Esophagus squamous epithelium (tissue), 5 donors: ENCODE results near the gene MROH9. TPM values are rescaled to one million over a fixed set of nuclear protein-coding genes. Genes with fewer than 3 reads are reported as not detected.

ENCODE experiments used
- DNase-seq: peaks from one replicate; lab custom pipeline; 2025; lab: John Stamatoyannopoulos, UW
- H3K27ac ChIP-seq, 4 donors: fragments of 200-600 bp; sonication (generic); one replicate each; pipeline ENCODE4 v1.5.1; 2016 to 2019; ENCODE audit warnings: mild to moderate bottlenecking in 1 of 4
- H3K27me3 ChIP-seq, 4 donors: fragments of 200-600 bp; sonication (generic); 1 replicate in 3 of 4; 2 replicates in 1 of 4; pipeline versions ENCODE4 v1.5.1 to v1.6.0; 2017 to 2021; ENCODE audit warnings: antibody characterized with exemption in 1 of 4
- H3K36me3 ChIP-seq, 3 donors: fragments of 200-600 bp; sonication (generic); one replicate each; pipeline ENCODE4 v1.5.1; 2016 to 2019
- H3K4me1 ChIP-seq, 3 donors: fragments of 200-600 bp; sonication (generic); one replicate each; pipeline ENCODE4 v1.5.1; 2017 to 2019
- H3K4me3 ChIP-seq, 4 donors: fragments of 200-600 bp; sonication (generic); 1 replicate in 3 of 4; 2 replicates in 1 of 4; pipeline ENCODE4 v1.5.1; 2016 to 2019; ENCODE audit warnings: mild to moderate bottlenecking in 2 of 4, moderate library complexity in 1 of 4
- H3K9me3 ChIP-seq, 3 donors: fragments of 200-600 bp; sonication (generic); one replicate each; pipeline ENCODE4 v1.5.1; 2016 to 2019
- POLR2A ChIP-seq, 4 donors: fragments of 450-650 bp; IDR thresholded peaks; one replicate each; pipeline ENCODE4 v1.6.1; 2017; ENCODE audit warnings: antibody characterized with exemption in 4 of 4, mild to moderate bottlenecking in 4 of 4, moderate library complexity in 3 of 4
- WGBS, 2 donors: methylation state at CpG; one replicate each; pipeline ENCODE4 v1.1.5; 2018; 5-methylcytosine and 5-hydroxymethylcytosine counted together
- intact Hi-C: fragments of 100-400 bp; cut with DNase I; formaldehyde crosslinking; loops from one replicate; pipeline ENCODE4 v1.15.0; 2022
- total RNA-seq, 4 donors: library from RNA; depleted of rRNA; stranded (reverse); fragments of >200 nt; gene quantifications; one replicate each; pipeline ENCODE4 v1.1.0, GENCODE V29; 2016
- TF ChIP-seq, protein P1 (sequence below), 6 experiments: fragments of 450-650 bp in 4 of 6; fragments of 200-600 bp in 2 of 6; sonication (generic) in 2 of 6; IDR thresholded peaks; one replicate each; pipeline ENCODE4 v1.5.1; 2016 to 2019; ENCODE audit warnings: antibody characterized with exemption in 6 of 6, mild to moderate bottlenecking in 4 of 6, moderate library complexity in 4 of 6
- donor health status: DM: yes; HTN: yes; CAD: no.

The MROH9 gene
- total RNA-seq, 4 donors from 2014 or later: not detected

DNA sequence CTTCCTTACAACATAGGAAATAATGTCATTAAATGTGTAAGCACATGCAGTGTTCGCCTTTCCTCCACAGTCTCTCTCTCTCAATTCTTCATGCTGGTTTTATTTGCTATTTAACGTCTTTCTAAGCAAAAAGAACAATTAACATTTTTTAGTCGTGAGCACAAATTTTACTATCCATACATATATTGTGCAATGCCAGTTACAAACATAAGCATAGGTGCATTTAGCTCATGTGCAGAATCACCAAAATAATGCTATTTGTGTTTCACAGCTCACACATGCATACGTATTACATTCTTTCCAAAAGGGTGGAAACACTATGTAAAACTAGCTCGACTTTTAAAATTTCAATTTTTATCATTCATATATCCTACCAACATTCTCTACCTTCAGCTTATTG lies 52.1 kb downstream of the MROH9 start:
- intact Hi-C loops: no loop called here

DNA sequence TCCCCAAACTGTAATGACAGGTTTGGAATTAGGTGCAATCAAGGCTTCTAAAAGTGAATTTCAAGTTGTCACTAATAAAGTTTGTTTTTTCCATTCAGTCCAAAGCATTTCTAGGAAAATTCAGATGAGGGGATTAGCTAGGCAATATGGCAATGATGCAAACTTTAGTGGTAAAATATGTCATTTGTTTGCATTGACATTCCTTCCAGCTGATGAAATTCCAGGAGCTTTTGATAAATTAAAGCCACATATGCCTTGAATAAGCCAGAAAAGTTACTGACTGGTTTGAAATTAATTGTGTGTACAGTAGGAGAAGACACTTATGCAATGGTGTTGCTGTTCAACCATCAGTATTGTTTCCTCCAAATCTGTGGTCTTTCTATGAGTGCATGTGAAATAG lies 57.8 kb downstream of the MROH9 start:
- no peak overlapping the region for H3K27ac ChIP-seq
- no peaks in the 10 kb centered on the region for H3K36me3 ChIP-seq
- TF ChIP-seq, protein P1, sequence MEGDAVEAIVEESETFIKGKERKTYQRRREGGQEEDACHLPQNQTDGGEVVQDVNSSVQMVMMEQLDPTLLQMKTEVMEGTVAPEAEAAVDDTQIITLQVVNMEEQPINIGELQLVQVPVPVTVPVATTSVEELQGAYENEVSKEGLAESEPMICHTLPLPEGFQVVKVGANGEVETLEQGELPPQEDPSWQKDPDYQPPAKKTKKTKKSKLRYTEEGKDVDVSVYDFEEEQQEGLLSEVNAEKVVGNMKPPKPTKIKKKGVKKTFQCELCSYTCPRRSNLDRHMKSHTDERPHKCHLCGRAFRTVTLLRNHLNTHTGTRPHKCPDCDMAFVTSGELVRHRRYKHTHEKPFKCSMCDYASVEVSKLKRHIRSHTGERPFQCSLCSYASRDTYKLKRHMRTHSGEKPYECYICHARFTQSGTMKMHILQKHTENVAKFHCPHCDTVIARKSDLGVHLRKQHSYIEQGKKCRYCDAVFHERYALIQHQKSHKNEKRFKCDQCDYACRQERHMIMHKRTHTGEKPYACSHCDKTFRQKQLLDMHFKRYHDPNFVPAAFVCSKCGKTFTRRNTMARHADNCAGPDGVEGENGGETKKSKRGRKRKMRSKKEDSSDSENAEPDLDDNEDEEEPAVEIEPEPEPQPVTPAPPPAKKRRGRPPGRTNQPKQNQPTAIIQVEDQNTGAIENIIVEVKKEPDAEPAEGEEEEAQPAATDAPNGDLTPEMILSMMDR (IDR thresholded peaks at IDR 0.05): no peak
- no peak for TF ChIP-seq POLR2A (IDR thresholded peaks at IDR 0.05)
- no peak for DNase-seq
- H3K9me3 ChIP-seq: no peaks in the 10 kb centered on the region
- intact Hi-C loops: no loop called here
- H3K27me3 ChIP-seq: no peaks in the 10 kb centered on the region
- H3K4me1 ChIP-seq: no peaks in the 10 kb centered on the region
- no peak overlapping the region for H3K4me3 ChIP-seq

More for the DNA sequence above, 52.1 kb downstream of the MROH9 start:
- 69 to 72% methylated on average over 5 of the region's 5 CpGs for WGBS, 2 donors
- no peak overlapping the region for H3K4me3 ChIP-seq
- DNase-seq: no peak
- H3K36me3 ChIP-seq: no peaks in the 10 kb centered on the region
- no peak overlapping the region for H3K27ac ChIP-seq
- H3K27me3 ChIP-seq: no peaks in the 10 kb centered on the region
- no peaks in the 10 kb centered on the region for H3K9me3 ChIP-seq
- no peaks in the 10 kb centered on the region for H3K4me1 ChIP-seq
- TF ChIP-seq, protein P1 (IDR thresholded peaks at IDR 0.05): no peak
- TF ChIP-seq POLR2A (IDR thresholded peaks at IDR 0.05): no peak

DNA sequence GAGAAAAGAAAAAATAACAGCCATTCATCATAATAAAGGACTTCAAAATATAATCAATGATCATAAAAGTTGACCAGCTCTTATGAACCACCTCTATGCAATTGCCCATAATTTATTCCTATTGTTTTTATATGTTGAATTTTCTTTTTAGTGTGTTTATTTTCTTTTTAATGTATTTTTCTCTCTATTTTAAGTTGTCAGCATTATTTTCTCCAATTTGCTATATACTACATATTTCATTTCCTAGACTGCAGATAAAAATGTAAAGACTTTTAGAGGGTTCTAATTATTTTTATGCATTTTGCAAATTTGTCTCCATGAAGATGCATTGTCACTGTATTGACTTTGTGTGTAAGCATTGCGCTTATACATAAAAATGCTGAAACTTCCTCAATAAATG lies 58.4 kb downstream of the MROH9 start:
- Histone ChIP-seq H3K27me3 (no peaks in the 10 kb centered on the region), H3K27ac (no peak overlapping the region), H3K36me3 (no peaks in the 10 kb centered on the region), H3K4me3 (no peak overlapping the region), H3K4me1 (no peaks in the 10 kb centered on the region), H3K9me3 (no peaks in the 10 kb centered on the region)
- intact Hi-C loops: no loop called here
- WGBS, 2 donors: 73 to 100% methylated on average over 1 of the region's 1 CpG
- no peak for DNase-seq
- TF ChIP-seq, protein P1 (IDR thresholded peaks at IDR 0.05): no peak
- no peak for TF ChIP-seq POLR2A (IDR thresholded peaks at IDR 0.05)

DNA sequence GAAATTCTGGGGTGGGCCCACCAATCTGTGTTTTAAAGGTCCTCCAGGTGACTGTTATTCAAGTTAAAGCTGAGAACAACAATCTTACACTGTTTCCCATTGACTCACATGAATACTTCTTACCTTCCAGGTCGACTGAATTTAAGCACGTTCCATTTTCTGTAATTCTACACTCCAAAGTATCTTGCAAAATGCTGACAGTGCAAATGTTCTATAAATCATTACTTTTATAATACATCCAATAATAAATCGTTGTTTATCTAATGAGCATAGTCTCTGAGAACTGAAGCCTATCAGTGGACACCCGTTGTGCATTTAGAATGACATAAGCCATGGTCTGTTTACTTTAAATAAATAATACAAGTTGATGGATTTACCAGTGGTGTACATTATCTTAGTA lies 79.5 kb downstream of the MROH9 start:
- no peak for DNase-seq
- intact Hi-C loops: no loop called here
- Histone ChIP-seq H3K27ac (no peak overlapping the region), H3K36me3 (no peaks in the 10 kb centered on the region), H3K4me3 (no peak overlapping the region), H3K4me1 (no peaks in the 10 kb centered on the region), H3K27me3 (no peaks in the 10 kb centered on the region), H3K9me3 (no peaks in the 10 kb centered on the region)
- WGBS, 2 donors: 53 to 62% methylated on average over 4 of the region's 4 CpGs
- TF ChIP-seq, protein P1 (IDR thresholded peaks at IDR 0.05): no peak
- TF ChIP-seq POLR2A (IDR thresholded peaks at IDR 0.05): no peak

DNA sequence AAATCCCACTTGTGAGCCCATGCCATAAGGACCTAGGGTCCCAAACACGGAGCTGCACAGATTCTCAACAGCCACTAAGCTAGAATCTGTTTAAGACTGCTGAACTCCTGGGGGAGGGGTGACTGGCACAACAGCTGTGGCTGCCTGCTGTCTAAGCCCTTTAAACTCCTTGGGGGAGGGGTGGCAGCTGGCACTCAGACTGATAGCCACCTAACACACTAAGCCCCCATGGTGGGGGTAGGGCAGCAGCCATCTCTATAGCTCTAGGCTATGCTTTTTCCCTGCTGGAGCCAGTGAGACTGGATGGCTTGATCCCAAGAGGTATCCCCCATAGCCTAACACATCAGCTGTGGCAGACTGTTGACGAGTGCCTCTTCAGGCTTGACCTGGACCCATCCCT lies 82.1 kb downstream of the MROH9 start:
- no peaks in the 10 kb centered on the region for H3K9me3 ChIP-seq
- 100% methylated on average over 1 of the region's 2 CpGs; no CpG with 5 or more reads in 1 of the 2 donors for WGBS, 2 donors
- no peaks in the 10 kb centered on the region for H3K36me3 ChIP-seq
- intact Hi-C loops: no loop called here
- TF ChIP-seq, protein P1 (IDR thresholded peaks at IDR 0.05): no peak
- TF ChIP-seq POLR2A (IDR thresholded peaks at IDR 0.05): no peak
- H3K4me1 ChIP-seq: no peaks in the 10 kb centered on the region
- H3K27me3 ChIP-seq: no peaks in the 10 kb centered on the region
- no peak overlapping the region for H3K4me3 ChIP-seq
- no peak for DNase-seq
- no peak overlapping the region for H3K27ac ChIP-seq
